GM18511 (cell line): ENCODE data around the gene PRSS58.

Experiments
- ATAC-seq: cut with Tn5 transposase; IDR thresholded peaks from one replicate; pipeline ENCODE4 v1.9.1; 2021; ENCODE audit warnings: mild to moderate bottlenecking, moderate library complexity; ENCODE audit not compliant: unreplicated experiment

PRSS58 gene

DNA sequence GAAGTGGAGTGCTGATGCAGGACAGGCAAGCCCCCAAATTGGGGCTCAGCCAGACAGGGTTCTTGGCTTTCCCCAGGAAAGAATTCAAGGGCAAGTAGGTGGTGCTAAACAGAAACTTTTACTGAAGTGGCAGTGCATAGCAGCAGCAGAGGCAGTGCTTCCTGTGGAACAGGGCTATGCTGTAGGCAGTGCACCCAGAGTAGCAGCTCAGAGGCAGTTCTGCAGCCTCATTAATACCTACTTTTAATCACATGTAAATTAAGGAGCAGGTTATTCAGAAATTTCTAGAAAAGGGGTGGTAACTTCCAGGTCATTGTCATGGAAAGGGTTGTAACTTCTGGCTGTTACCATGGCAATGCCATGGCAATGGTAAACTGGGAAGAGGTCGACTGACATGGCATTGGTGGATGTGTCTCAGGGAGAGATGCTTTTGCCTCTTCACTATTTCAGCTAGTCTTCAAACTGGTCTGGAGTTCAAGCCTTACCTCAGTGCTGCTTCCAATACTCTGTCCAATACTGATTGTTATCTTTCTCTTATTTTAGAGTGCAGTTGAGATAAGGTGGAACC, 29.2 kb downstream of the PRSS58 start:
- no peak for ATAC-seq
